Bronchial epithelial cell (primary cell): Measurements from ENCODE around the gene ZFP1. TPM values are rescaled to one million over a fixed set of nuclear protein-coding genes. Genes with fewer than 3 reads are reported as not detected.

Experiments
- DNase-seq: peaks from one replicate; pipeline ENCODE4 v3.0.0-alpha.2; 2010; ENCODE audit warnings: low read depth
- FAIRE-seq: peaks from 2 replicates; lab custom pipeline; 2011; peaks lifted over from hg19 to GRCh38; lab: Jason Lieb, UNC
- H3K27me3 ChIP-seq: 2 replicates; pipeline ENCODE4 v1.5.1; 2011; ENCODE audit warnings: low read length; ENCODE audit not compliant: control insufficient read depth, insufficient read depth
- H3K36me3 ChIP-seq: 2 replicates; pipeline ENCODE4 v1.5.1; 2011; ENCODE audit warnings: low read length; ENCODE audit not compliant: control insufficient read depth, insufficient read depth
- H3K4me3 ChIP-seq: 2 replicates; pipeline ENCODE4 v1.5.1; 2011; ENCODE audit warnings: mild to moderate bottlenecking, low read depth, low read length, control low read depth
- CTCF ChIP-seq: IDR thresholded peaks from 2 replicates; pipeline ENCODE4 v1.5.1; 2011; ENCODE audit warnings: mild to moderate bottlenecking, moderate library complexity, low read length, control low read depth, inconsistent platforms; ENCODE audit not compliant: insufficient read depth, severe bottlenecking
- total RNA-seq: library from RNA; depleted of rRNA; stranded (reverse); fragments of >200 nt; gene quantifications from 2 replicates; pipeline ENCODE4 v1.2.1, GENCODE V29; 2014

The ZFP1 gene
- total RNA-seq, 1 donor from 2014 or later: 10.5 TPM

GRCh38 chr16:75181630-75182029, 33.3 kb downstream of the ZFP1 start:
- H3K4me3 ChIP-seq: no peak overlapping the region
- TF ChIP-seq CTCF: no peak
- FAIRE-seq: no peak
- DNase-seq: no peak
- H3K36me3 ChIP-seq: no peaks in the 10 kb centered on the region
- no peaks in the 10 kb centered on the region for H3K27me3 ChIP-seq

GRCh38 chr16:75188832-75189477, 40.6 kb downstream of the ZFP1 start:
- TF ChIP-seq CTCF: no peak
- FAIRE-seq: no peak
- no peaks in the 10 kb centered on the region for H3K36me3 ChIP-seq
- H3K27me3 ChIP-seq: no peaks in the 10 kb centered on the region
- H3K4me3 ChIP-seq: no peak overlapping the region
- DNase-seq: peak; percentile 8

- no peak for FAIRE-seq
- no peak for TF ChIP-seq CTCF
- H3K4me3 ChIP-seq: no peak overlapping the region
- DNase-seq: no peak
- H3K36me3 ChIP-seq: no peaks in the 10 kb centered on the region
- H3K27me3 ChIP-seq: no peaks in the 10 kb centered on the region
Measured at GRCh38 chr16:75189638-75190245, 41.4 kb downstream of the ZFP1 start.

GRCh38 chr16:75192606-75193264, 44.4 kb downstream of the ZFP1 start:
- Histone ChIP-seq H3K36me3 (no peaks in the 10 kb centered on the region), H3K27me3 (peaks cover 2% of the 10 kb centered on the region), H3K4me3 (no peak overlapping the region)
- FAIRE-seq (peak; percentile 99), DNase-seq (peak; percentile 37)
- TF ChIP-seq CTCF: no peak

- no peak for DNase-seq
- no peak for TF ChIP-seq CTCF
- H3K36me3 ChIP-seq: no peaks in the 10 kb centered on the region
- H3K4me3 ChIP-seq: no peak overlapping the region
- H3K27me3 ChIP-seq: peaks cover 4% of the 10 kb centered on the region
- FAIRE-seq: no peak
Measured at GRCh38 chr16:75193265-75193650, 44.9 kb downstream of the ZFP1 start.
